HCT116 (cell line): ENCODE results near the gene PRELP.

Experiments
- CTCF ChIP-seq, 3 experiments: fragments of 200-600 bp in 1 of 3; sonication (generic) in 1 of 3; IDR thresholded peaks in 2 of 3; conservative IDR thresholded peaks in 1 of 3; 2 replicates each; pipeline ENCODE4 v1.5.1; 2012 to 2017; ENCODE audit warnings: low read depth in 2 of 3, low read length in 2 of 3, antibody characterized with exemption in 1 of 3, borderline replicate concordance in 1 of 3, control low read depth in 1 of 3, mild to moderate bottlenecking in 1 of 3, mixed read lengths in 1 of 3, mixed run types in 1 of 3, moderate library complexity in 1 of 3; ENCODE audit not compliant: insufficient read depth in 1 of 3
- MAX ChIP-seq: IDR thresholded peaks from 2 replicates; pipeline ENCODE4 v1.6.1; 2012
- POLR2AphosphoS5 ChIP-seq: IDR thresholded peaks from 2 replicates; pipeline ENCODE4 v1.6.1; 2011; ENCODE audit warnings: mild to moderate bottlenecking, low read depth, low read length, moderate library complexity
- SIN3A ChIP-seq: IDR thresholded peaks from 2 replicates; pipeline ENCODE4 v1.6.1; 2012; ENCODE audit warnings: low read depth
- YY1 ChIP-seq: IDR thresholded peaks from 2 replicates; pipeline ENCODE4 v1.6.1; 2011; ENCODE audit warnings: low read length, low read depth, moderate library complexity, mild to moderate bottlenecking; ENCODE audit not compliant: insufficient replicate concordance; ENCODE audit errors: extremely low read depth
- ZNF274 ChIP-seq: fragments of 200-500 bp; sonication (Bioruptor generic); IDR thresholded peaks from 2 replicates; pipeline ENCODE4 v1.6.1; 2014; ENCODE audit warnings: mild to moderate bottlenecking, low read depth, low read length, inconsistent platforms

- no peak for TF ChIP-seq CTCF (IDR thresholded peaks at IDR 0.05 in 2 of 3, conservative IDR thresholded peaks at IDR 0.05 in 1 of 3; ENCODE audit: borderline replicate concordance in 1 of 3, insufficient read depth in 1 of 3, low read depth in 2 of 3, low read length in 2 of 3)
- TF ChIP-seq POLR2AphosphoS5: no peak
- no peak for TF ChIP-seq SIN3A
- no peak for TF ChIP-seq YY1
- TF ChIP-seq MAX: no peak
- TF ChIP-seq ZNF274: no peak
These were observed 2.6 kb downstream of the PRELP start for GRCh38 chr1:203478231-203478630.
